WTC11 (cell line): ENCODE data around the gene CD79B. TPM values are rescaled to one million over a fixed set of nuclear protein-coding genes. Genes with fewer than 3 reads are reported as not detected.

Experiments
- ATAC-seq: fragments of 200-7000 bp; cut with Tn5 transposase; 2 replicates; pipeline ENCODE4 v1.10.0; 2021; ENCODE audit warnings: mild to moderate bottlenecking, moderate library complexity
- CTCF ChIA-PET: fragments of 300-600 bp; sonication (Branson Sonifier 250); formaldehyde crosslinking; loops from one replicate; lab custom pipeline; 2021; ENCODE audit warnings: antibody characterized with exemption; lab: Charles Lee
- POLR2A ChIA-PET: fragments of 350-600 bp; sonication (Branson Sonifier 250); formaldehyde crosslinking; loops from one replicate; lab custom pipeline; 2021; ENCODE audit warnings: antibody characterized with exemption; lab: Charles Lee
- DNase-seq: peaks from one replicate; pipeline ENCODE4 v3.0.0; 2021; ENCODE audit warnings: low spot score
- H3K27ac Mint-ChIP-seq: 2 replicates; pipeline ENCODE4 v1.8.0; 2021; ENCODE audit warnings: mixed read lengths
- H3K27me3 Mint-ChIP-seq: 2 replicates; pipeline ENCODE4 v1.8.0; 2021; ENCODE audit warnings: low read depth, mild to moderate bottlenecking, moderate library complexity, mixed read lengths
- H3K36me3 Mint-ChIP-seq: 2 replicates; pipeline ENCODE4 v1.8.0; 2021; ENCODE audit warnings: mixed read lengths
- H3K4me1 Mint-ChIP-seq: 2 replicates; pipeline ENCODE4 v1.8.0; 2022; ENCODE audit warnings: mixed read lengths
- H3K4me3 Mint-ChIP-seq: 2 replicates; pipeline ENCODE4 v1.8.0; 2021; ENCODE audit warnings: mild to moderate bottlenecking, moderate library complexity, mixed read lengths
- H3K9me3 Mint-ChIP-seq: 2 replicates; pipeline ENCODE4 v1.8.0; 2021; ENCODE audit warnings: mixed read lengths
- ATF2 ChIP-seq: sonication (generic); formaldehyde crosslinking; IDR thresholded peaks from 2 replicates; pipeline ENCODE4 v1.8.1; 2022; ENCODE audit warnings: low read depth, missing genetic modification reagents, borderline replicate concordance
- CREB1 ChIP-seq: sonication (generic); formaldehyde crosslinking; IDR thresholded peaks from 2 replicates; pipeline ENCODE4 v1.8.0; 2023; ENCODE audit warnings: mild to moderate bottlenecking, missing genetic modification reagents
- E2F4 ChIP-seq: sonication (generic); formaldehyde crosslinking; IDR thresholded peaks from 2 replicates; pipeline ENCODE4 v1.8.1; 2022; ENCODE audit warnings: low read depth, mild to moderate bottlenecking, moderate library complexity, missing genetic modification reagents, borderline replicate concordance
- EMX1 ChIP-seq: fragments of 250-450 bp; sonication (Bioruptor Pico); IDR thresholded peaks from 2 replicates; pipeline ENCODE4 v1.8.0; 2021; ENCODE audit warnings: mild to moderate bottlenecking
- ESRRA ChIP-seq: sonication (generic); formaldehyde crosslinking; IDR thresholded peaks from 2 replicates; pipeline ENCODE4 v1.8.1; 2022; ENCODE audit warnings: mild to moderate bottlenecking, missing genetic modification reagents, borderline replicate concordance
- ETV6 ChIP-seq: sonication (generic); formaldehyde crosslinking; IDR thresholded peaks from 2 replicates; pipeline ENCODE4 v1.8.1; 2022; ENCODE audit warnings: mild to moderate bottlenecking, missing genetic modification reagents
- GABPB1 ChIP-seq: sonication (generic); formaldehyde crosslinking; IDR thresholded peaks from 2 replicates; pipeline ENCODE4 v1.8.1; 2023; ENCODE audit warnings: mild to moderate bottlenecking, missing genetic modification reagents
- IRF1 ChIP-seq: sonication (generic); formaldehyde crosslinking; IDR thresholded peaks from 2 replicates; pipeline ENCODE4 v1.8.0; 2023; ENCODE audit warnings: missing genetic modification reagents
- JAZF1 ChIP-seq: fragments of 250-450 bp; sonication (Bioruptor Pico); IDR thresholded peaks from 2 replicates; pipeline ENCODE4 v1.9.0; 2021; ENCODE audit warnings: moderate library complexity, mild to moderate bottlenecking, inconsistent platforms
- NFATC4 ChIP-seq: fragments of 250-450 bp; sonication (Bioruptor Pico); IDR thresholded peaks from 2 replicates; pipeline ENCODE4 v1.9.0; 2021; ENCODE audit warnings: mild to moderate bottlenecking
- RORB ChIP-seq: fragments of 250-450 bp; sonication (Bioruptor Pico); IDR thresholded peaks from 2 replicates; pipeline ENCODE4 v1.9.0; 2021; ENCODE audit warnings: mild to moderate bottlenecking
- TCF7 ChIP-seq: sonication (generic); formaldehyde crosslinking; IDR thresholded peaks from 2 replicates; pipeline ENCODE4 v1.8.0; 2022; ENCODE audit warnings: mild to moderate bottlenecking, low read depth, missing genetic modification reagents, moderate library complexity
- ZNF423 ChIP-seq: fragments of 250-450 bp; sonication (Bioruptor Pico); IDR thresholded peaks from 2 replicates; pipeline ENCODE4 v2.1.2; 2022; ENCODE audit warnings: mild to moderate bottlenecking, moderate library complexity
- ZNF532 ChIP-seq: fragments of 250-450 bp; sonication (Bioruptor Pico); IDR thresholded peaks from 2 replicates; pipeline ENCODE4 v1.9.0; 2021; ENCODE audit warnings: mild to moderate bottlenecking, borderline replicate concordance
- ZSCAN18 ChIP-seq: fragments of 250-450 bp; sonication (Bioruptor Pico); IDR thresholded peaks from 2 replicates; pipeline ENCODE4 v2.1.2; 2022; ENCODE audit warnings: mild to moderate bottlenecking, moderate library complexity
- total RNA-seq: library from RNA; stranded (reverse); gene quantifications from 3 replicates; pipeline ENCODE4 v1.2.3, GENCODE V29; 2021
- TF ChIP-seq, protein P1 (sequence below): sonication (generic); formaldehyde crosslinking; conservative IDR thresholded peaks from 2 replicates; pipeline ENCODE4 v1.8.1; 2023; ENCODE audit warnings: mild to moderate bottlenecking, low read depth, missing genetic modification reagents, moderate library complexity
- TF ChIP-seq, protein P2 (sequence below): fragments of 250-450 bp; sonication (Bioruptor Pico); IDR thresholded peaks from 2 replicates; pipeline ENCODE4 v1.9.0; 2021; ENCODE audit warnings: mild to moderate bottlenecking
- TF ChIP-seq, protein P3 (sequence below): fragments of 250-450 bp; sonication (Bioruptor Pico); IDR thresholded peaks from 2 replicates; pipeline ENCODE4 v1.9.0; 2021; ENCODE audit warnings: moderate library complexity, mild to moderate bottlenecking, inconsistent platforms, borderline replicate concordance

The CD79B gene
- total RNA-seq, 1 experiment from 2014 or later, result 3.0 TPM

DNA sequence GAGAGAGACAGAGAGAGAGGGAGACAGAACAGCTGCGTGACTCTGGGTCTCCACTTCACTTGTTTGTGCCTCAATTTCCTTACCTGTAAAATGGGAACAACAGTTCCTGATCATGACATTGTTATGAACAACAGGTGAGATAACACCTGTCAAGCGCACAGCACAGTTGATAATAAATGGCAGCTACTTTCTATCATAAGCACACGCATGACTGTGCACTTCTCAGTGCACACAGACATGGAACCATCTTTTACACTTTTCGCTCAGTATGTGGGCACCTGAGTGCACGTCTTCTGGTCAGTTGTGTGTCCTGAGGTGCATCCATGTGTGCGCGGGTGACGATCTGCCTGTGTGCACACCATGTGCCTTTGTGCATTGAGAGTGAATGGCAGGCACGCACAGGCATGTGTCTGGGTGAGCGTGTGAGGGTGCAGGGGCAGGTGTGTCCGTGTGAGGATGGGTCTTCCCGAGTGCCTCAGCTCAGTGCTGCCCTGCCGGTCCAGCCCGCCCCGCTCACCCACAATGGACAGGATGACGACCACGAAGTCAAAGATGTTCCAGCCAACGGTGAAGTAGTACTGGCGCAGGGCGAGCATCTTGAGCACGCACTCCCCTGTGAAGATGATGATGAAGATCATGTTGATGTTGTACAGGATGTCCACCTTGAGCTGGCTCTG, 10.3 kb upstream of the CD79B start:
- ChIA-PET CTCF (interaction anchor here (1.3 to 4.8 kb wide), 3 partner anchors 8 to 31 kb away, joined by 3 to 38 read pairs (median 5); partner anchors contain the start of genes CSHL1 and GH1), POLR2A (no interaction called here)
- H3K4me1 Mint-ChIP-seq, result peaks cover 2% of the 10 kb centered on the region
- TF ChIP-seq ETV6 (CRISPR knock-in tag) (no peak), ATF2 (CRISPR knock-in tag) (no peak), ZNF423 (CRISPR knock-in tag) (no peak), NFATC4 (CRISPR knock-in tag) (no peak), IRF1 (CRISPR knock-in tag) (no peak), JAZF1 (CRISPR knock-in tag) (no peak), TCF7 (no peak), CREB1 (CRISPR knock-in tag) (no peak), RORB (CRISPR knock-in tag) (no peak), ZNF532 (no peak), ESRRA (CRISPR knock-in tag) (no peak), ZSCAN18 (no peak)
- TF ChIP-seq, protein P1, sequence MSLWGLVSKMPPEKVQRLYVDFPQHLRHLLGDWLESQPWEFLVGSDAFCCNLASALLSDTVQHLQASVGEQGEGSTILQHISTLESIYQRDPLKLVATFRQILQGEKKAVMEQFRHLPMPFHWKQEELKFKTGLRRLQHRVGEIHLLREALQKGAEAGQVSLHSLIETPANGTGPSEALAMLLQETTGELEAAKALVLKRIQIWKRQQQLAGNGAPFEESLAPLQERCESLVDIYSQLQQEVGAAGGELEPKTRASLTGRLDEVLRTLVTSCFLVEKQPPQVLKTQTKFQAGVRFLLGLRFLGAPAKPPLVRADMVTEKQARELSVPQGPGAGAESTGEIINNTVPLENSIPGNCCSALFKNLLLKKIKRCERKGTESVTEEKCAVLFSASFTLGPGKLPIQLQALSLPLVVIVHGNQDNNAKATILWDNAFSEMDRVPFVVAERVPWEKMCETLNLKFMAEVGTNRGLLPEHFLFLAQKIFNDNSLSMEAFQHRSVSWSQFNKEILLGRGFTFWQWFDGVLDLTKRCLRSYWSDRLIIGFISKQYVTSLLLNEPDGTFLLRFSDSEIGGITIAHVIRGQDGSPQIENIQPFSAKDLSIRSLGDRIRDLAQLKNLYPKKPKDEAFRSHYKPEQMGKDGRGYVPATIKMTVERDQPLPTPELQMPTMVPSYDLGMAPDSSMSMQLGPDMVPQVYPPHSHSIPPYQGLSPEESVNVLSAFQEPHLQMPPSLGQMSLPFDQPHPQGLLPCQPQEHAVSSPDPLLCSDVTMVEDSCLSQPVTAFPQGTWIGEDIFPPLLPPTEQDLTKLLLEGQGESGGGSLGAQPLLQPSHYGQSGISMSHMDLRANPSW (CRISPR knock-in tag), result no peak
- H3K36me3 Mint-ChIP-seq, result no peaks in the 10 kb centered on the region; the same call in 1 of the 2 replicates
- H3K9me3 Mint-ChIP-seq, result no peaks in the 10 kb centered on the region
- no peaks in the 10 kb centered on the region for H3K27me3 Mint-ChIP-seq
- peak overlapping the region; percentile 16; the same call in 1 of the 2 replicates for H3K27ac Mint-ChIP-seq
- no peak for ATAC-seq
- H3K4me3 Mint-ChIP-seq, result no peak overlapping the region
- no peak for DNase-seq

GRCh38 chr17:63941751-63942150, 9.6 kb upstream of the CD79B start:
- Mint-ChIP-seq H3K27ac (no peak overlapping the region), H3K9me3 (no peaks in the 10 kb centered on the region), H3K27me3 (no peaks in the 10 kb centered on the region), H3K36me3 (no peaks in the 10 kb centered on the region; the same call in 1 of the 2 replicates), H3K4me1 (peaks cover 7% of the 10 kb centered on the region), H3K4me3 (no peak overlapping the region)
- no peak for ATAC-seq
- no peak for DNase-seq
- ChIA-PET POLR2A (no interaction called here), CTCF (interaction anchor here (1.3 to 4.8 kb wide), 3 partner anchors 9 to 30 kb away, joined by 3 to 38 read pairs (median 5); partner anchors contain the start of genes CSHL1 and GH1)
- TF ChIP-seq E2F4 (CRISPR knock-in tag) (no peak), GABPB1 (CRISPR knock-in tag) (no peak), EMX1 (no peak), TCF7 (no peak), NFATC4 (CRISPR knock-in tag) (no peak), JAZF1 (CRISPR knock-in tag) (no peak)
- TF ChIP-seq, protein P2, sequence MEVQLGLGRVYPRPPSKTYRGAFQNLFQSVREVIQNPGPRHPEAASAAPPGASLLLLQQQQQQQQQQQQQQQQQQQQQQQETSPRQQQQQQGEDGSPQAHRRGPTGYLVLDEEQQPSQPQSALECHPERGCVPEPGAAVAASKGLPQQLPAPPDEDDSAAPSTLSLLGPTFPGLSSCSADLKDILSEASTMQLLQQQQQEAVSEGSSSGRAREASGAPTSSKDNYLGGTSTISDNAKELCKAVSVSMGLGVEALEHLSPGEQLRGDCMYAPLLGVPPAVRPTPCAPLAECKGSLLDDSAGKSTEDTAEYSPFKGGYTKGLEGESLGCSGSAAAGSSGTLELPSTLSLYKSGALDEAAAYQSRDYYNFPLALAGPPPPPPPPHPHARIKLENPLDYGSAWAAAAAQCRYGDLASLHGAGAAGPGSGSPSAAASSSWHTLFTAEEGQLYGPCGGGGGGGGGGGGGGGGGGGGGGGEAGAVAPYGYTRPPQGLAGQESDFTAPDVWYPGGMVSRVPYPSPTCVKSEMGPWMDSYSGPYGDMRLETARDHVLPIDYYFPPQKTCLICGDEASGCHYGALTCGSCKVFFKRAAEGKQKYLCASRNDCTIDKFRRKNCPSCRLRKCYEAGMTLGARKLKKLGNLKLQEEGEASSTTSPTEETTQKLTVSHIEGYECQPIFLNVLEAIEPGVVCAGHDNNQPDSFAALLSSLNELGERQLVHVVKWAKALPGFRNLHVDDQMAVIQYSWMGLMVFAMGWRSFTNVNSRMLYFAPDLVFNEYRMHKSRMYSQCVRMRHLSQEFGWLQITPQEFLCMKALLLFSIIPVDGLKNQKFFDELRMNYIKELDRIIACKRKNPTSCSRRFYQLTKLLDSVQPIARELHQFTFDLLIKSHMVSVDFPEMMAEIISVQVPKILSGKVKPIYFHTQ (CRISPR knock-in tag), result no peak
- TF ChIP-seq, protein P3, sequence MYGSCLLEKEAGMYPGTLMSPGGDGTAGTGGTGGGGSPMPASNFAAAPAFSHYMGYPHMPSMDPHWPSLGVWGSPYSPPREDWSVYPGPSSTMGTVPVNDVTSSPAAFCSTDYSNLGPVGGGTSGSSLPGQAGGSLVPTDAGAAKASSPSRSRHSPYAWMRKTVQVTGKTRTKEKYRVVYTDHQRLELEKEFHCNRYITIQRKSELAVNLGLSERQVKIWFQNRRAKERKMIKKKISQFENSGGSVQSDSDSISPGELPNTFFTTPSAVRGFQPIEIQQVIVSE (CRISPR knock-in tag), result no peak
